UCSD-AML1 (cell line): ENCODE measurements around the gene FRK.
"Not testable (repeated sequence)": the region's sequence is repeated elsewhere in the genome, so short reads cannot be mapped to it uniquely, and the experiment has no call there.

Source experiments
- DNase-seq: peaks from one replicate; lab custom pipeline; 2025; ENCODE audit not compliant: unreplicated experiment; lab: John Stamatoyannopoulos, UW

FRK gene

DNA sequence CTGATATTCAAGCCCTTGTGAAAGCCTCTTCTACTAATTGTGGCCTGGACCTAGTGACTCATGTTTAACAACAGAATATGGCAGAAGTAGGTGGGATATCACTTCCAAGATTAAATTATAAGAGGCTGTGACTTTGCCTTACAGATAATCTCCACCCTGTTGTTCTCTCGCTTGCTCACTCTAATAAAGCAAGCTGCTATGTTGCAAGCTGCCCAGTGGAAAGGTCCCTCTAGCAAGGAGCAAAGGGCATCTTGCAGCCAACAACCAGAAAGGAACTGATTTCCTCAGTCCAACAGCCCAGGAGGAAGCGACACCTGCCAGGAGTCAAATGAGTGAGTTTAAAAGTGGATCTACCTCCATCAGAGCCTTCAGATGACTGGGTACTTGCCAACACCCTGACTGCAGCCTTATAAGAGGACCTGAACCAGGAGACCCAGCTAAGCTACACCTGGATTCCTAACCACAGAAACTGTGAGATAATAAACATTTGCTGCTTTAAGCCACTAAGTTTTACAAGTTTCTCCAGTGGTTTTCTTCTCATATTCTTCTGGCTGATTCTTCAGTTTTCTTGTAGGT, 112.6 kb downstream of the FRK start:
- DNase-seq, result no peak

DNA sequence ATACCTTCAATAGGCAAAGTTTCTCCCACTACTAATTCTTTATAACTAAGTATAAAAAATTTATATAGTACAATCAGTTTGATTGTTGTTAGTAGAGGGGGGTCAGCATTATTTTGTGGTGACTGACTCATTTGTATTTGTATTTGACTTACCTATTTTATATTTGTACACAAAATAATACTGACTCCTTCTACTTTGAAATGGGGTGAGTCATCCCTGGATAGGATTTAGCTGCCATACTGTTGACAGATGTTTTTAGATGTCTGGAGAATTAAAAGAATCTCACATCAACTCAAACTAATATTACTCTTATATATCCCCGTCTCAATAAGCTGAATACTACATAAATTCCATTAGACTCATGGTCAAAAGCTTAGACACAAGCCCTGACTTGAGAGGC, 114.9 kb downstream of the FRK start:
- DNase-seq, result no peak

DNA sequence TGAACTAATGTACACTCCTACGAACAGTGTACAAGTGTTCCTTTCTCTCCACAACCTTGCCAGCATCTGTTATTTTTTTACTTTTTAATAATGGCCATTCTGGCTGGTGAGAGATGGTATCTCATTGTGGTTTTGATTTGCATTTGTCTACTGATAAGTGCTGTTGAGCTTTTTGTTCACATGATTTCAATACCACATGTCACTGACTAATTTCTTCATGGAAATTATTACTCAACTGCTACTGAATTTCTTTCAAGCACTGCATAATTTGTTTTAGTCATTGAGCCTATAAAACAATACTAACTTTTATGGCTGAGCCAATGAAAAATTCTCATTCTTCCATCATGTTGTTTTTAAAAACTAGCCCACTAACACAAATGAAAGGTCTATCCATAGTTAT, 115.4 kb downstream of the FRK start:
- no peak for DNase-seq

DNA sequence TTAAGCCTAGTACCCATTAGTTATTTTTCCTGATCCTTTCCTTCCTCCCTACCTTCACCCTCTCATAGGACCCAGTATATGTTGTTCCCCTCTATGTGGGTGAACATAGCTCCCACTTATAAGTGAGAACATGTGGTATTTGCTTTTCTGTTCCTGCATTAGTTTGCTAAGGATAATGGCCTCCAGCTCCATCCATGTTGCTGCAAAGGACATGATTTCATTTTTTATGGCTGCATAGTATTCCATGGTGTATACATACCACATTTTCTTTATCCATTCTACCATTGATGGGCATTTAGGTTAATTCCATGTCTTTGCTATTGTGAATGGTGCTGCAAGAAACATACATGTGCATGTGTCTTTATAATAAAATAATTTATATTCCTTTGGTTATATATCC, 115.9 kb downstream of the FRK start:
- DNase-seq, result not testable (repeated sequence)

DNA sequence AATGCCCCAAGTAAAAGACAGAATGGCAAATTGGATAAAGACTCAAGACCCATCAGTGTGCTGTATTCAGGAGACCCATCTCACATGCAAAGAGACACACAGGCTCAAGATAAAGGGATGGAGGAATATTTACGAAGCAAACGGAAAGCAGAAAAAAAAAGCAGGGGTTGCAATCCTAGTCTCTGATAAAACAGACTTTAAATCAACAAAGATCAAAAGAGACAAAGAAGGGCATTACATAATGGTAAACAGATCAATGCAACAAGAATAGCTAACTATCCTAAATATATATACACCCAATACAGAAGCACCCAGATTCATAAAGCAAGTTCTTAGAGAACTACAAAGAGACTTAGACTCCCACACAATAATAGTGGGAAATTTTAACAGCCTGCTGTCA, 123.2 kb downstream of the FRK start:
- not testable (repeated sequence) for DNase-seq

DNA sequence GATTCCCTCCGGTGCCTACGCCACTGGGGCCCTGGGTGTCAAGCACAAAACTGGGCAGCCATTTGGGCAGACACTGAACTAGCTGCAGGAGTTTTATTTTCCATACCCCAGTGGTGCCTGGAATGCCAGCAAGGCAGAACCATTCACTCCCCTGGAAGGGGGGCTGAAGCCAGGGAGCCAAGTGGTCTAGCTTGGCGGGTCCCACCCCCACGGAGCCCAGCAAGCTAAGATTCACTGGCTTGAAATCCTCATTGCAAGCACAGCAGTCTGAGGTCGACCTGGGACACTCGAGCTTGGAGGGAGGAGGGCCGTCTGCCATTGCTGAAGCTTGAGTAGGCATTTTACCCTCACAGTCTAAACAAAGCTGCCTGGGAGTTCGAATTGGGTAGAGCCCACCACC, 125.3 kb downstream of the FRK start:
- DNase-seq, result no peak

DNA sequence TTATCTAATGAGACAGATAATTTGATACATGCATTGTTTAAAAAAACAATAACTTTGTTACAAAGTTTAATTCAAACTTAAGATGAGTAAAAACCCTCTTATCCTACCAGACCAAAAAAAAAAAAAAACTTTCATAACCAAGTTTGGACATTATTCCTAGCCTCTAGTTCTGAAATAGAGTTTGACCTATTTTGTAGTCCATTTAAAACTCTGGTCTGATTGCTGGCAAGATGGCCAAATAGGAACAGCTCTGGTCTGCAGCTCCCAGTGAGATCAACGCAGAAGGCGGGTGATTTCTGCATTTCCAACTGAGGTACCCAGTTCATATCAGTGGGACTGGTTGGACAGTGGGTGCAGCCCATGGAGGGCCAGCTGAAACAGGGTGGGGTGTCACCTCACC, 125.9 kb downstream of the FRK start:
- no peak for DNase-seq

DNA sequence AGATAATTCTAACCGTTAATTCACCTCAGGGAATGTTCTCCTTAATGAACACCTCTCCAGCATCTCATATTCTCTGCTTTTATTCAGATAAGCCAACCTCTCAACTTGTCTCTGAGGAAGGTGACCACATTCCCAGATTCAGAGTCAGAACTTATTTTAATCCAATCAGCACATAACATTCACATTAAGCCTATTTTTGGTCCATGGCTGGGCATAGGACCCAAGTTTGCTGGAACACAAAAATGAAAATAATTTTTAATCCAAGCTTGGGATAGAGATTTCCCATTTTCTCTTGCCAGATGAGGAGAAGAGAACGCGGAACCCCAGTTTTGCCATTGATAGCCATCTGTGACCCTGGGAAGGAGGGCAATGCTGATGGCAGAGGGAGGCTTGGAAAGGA, 126.5 kb downstream of the FRK start:
- no peak for DNase-seq

DNA sequence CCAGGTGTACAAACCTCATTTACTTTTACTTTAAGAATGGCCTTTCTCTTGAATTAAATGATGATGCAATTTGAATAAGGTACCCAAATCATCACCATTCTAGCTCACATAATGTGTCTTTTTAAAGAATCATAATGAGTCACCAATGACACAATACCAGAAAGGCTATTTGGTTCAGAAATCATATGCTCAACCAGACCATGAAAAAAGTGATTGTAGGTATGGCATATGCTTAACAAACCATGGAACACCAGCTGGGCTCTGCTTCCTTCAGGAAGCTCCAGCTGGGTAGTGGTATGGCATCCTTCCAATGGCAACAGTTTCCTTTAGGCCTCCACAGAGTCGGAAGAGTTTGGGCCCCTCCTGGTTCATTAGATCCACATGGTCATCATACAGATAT, 128.2 kb downstream of the FRK start:
- DNase-seq, result no peak

DNA sequence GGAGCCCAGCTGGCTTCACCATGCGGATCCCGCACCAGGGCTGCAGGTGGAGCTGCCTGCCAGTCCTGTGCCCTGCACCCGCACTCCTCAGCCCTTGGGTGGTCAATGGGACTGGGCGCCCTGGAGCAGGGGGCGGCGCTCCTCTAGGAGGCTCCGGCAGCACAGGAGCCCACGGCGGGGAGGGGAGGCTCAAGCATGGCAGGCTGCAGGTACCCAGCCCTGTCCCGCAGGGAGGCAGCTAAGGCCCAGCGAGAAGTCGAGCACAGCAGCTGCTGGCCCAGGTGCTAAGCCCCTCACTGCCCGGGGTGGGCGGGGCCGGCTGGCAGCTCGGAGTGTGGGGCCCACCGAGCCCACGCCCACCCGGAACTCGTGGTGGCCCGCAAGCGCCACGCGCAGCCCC, 132.7 kb downstream of the FRK start:
- not testable (repeated sequence) for DNase-seq

DNA sequence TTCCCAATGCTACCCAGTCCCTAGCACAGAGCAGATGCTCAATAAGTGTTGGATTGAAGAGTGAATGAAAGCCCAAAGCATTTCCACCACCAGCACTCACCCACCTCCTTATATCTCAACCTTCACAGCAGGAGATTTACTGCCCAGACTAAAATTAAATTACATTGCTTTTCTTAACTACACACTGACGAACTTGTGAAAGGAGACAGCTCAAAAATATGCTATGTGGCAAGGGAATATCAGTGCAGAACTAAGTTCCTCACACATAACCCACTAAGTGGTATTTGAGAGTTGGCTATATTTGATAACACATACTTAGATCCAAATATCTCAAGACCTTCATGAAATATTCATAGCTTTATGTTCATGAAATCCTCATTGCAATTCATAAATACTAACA, 137.7 kb downstream of the FRK start:
- no peak for DNase-seq

DNA sequence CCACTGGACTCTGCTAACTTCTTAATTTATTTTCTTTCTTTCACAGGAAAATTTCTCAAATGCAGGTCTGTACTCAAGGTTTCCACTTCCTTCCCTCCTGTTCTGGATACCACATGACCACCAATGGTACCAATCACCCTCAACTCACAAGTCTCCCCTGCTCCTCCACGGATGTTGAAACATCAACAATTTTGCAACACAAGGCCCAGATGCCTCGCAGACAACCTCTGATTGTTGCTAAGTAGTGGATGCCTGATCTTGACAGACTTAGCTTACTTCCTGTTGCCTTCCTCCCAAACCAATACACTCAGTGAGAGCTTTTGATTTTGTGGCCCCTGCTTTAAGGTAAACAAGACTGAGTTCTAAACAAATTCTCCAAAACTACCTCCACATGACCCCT, 146.6 kb downstream of the FRK start:
- no peak for DNase-seq

DNA sequence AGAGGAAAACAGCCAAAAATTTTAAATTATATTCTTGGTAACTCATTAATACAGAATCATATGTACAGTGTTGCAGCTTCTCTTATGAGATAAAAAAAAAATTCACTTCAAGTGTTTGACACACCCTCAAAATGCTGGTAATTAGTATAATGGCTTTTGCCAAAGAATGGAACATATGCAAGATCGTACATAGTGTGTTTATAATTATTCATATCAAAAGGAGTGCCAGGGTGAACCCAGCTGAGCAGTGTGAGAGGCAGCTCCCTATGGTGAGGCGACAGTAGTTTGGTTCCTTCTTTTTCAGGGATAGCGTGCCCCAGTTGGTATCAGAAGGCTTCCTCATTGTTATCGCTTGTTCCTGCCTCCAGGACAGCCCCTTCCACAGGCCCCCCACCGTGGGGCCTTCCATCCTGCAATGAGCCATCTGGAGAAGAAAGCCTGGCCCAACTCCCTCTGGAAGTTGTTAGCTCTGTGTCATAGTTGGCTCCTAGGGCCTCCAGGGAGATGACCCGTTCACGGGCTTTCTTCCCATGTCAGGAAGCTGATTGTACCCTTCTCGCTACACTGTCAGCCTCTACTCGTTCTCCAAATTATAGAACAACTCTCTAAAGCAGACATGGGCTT, 150.7 kb downstream of the FRK start:
- DNase-seq, result no peak

DNA sequence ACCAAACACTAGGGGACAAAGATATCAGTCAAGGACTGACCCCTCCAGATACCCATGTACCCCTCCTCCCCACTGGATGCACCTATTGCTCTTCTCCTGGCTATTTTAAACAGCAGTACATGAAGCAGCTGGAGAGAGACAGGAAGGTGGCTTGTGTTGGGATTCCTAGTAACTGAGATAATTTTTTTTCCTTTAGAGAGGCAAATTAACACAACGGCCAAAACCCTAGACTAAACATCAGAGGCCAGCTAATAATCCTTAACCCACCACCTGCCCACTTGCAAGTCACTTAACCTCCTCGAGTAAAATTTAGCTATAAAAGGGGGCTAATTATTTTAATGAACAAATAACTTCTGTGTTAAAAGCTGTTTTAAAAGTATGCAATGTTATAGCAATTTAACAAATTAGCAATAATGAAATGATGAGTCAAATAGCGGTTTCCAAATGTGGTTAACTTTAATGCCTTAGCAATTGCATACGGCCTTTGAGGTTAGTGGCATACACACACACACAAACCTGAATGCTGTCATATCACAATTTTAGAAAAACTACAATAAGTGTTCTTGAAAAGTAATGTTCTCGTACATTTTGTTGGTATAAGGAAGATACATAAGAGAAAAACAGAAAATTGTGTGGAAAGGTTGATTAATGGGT, 151.7 kb downstream of the FRK start:
- DNase-seq, result no peak

DNA sequence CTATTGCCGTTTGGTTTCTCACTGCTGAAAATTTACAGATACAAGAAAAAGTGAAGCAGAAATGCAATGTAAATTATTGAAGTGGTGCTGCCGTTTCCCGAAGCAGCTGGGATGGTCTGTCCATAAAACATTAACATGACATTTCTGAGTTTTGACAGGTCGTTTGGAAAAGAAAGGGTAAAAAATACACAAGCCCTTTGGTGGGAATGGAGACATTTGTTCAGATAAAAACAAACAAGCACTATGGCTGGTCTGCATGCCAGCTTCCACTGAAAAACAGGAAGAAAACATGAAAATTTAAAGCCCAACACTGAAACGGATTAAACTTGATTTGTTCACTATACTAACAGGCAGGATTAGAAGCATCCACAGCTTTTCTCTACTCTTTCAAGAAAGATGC, 155.2 kb downstream of the FRK start:
- DNase-seq, result no peak

DNA sequence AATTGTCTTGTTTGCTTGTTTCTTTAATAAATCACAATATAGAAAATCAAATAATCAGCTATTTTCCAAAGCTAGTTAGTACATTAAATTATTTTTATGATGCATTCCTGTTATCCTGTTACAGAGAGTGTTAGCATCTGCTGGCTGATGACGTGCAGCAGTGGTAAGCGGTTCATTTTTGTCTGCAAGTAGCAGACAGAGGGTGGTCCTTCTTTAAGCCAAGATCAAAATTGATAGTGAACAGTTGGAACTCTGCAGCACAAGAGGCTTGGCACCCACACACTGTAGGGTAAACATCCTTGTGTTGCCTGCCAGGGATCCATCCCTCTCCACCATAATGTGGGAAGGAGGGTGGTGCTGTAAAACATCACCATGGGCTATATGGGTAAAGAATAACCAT, 158.3 kb downstream of the FRK start:
- DNase-seq, result no peak

DNA sequence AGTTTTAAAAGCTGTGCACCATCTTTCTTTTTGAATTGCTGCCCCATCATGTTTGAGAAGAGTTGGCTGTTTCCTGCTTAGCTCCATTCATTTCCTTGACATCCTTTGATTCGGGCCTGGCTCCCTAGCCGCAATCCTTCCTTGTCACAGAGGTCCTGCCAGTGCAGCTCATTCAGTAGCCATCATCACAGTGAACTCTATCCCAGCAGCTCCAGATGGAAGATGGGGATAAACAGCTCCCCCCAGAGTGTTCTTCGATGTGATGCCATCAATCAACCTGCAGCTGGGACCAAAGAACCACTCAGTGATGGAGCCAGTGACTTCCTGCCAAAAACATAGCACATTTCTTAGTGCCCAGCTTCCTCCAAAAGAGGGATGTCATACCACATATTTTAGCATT, 158.8 kb downstream of the FRK start:
- no peak for DNase-seq

DNA sequence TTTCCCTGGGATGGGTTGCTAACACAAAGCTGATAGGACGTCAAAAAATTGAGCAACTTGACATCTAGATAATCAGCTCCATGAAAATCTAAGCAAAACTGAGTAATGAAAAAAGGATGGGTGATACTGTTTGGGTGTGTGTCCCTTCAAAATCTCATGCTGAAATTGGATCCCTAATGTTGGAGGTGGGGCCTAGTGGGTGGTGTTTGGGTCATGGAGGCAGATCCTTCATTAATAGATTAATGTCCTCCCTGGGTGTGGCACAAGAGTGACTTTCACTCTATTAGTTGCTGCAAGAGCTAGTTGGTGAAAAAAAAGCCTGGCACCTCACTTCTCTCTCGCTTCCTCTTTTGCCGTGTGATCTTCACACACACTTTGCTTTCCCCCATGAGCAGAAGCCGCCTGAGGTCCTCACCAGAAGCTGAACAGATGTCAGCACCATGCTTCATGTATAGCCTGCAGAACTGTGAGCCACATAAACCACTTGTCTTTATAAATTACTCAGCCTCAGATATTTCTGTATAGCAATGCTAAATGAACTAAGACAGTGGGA, 160.9 kb downstream of the FRK start:
- no peak for DNase-seq

DNA sequence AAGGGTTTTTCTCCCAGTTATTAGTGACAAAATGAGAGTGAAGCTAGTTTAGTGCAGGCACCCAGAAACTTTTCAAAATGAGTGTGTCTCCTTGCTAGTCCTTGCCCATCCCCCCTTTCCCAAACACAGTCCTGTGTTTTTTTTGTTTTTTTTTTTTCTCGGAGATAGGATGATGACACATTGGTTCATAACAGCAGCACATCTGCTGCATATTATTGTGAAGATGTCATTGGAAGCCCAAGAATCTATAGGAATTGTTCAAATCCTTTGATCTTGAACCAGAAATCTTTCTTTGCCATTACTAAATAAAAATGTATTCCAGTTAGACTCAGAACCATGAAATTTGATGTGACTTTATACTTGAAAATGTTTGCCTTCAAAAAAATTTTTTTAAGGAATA, 162.4 kb downstream of the FRK start:
- DNase-seq, result no peak

DNA sequence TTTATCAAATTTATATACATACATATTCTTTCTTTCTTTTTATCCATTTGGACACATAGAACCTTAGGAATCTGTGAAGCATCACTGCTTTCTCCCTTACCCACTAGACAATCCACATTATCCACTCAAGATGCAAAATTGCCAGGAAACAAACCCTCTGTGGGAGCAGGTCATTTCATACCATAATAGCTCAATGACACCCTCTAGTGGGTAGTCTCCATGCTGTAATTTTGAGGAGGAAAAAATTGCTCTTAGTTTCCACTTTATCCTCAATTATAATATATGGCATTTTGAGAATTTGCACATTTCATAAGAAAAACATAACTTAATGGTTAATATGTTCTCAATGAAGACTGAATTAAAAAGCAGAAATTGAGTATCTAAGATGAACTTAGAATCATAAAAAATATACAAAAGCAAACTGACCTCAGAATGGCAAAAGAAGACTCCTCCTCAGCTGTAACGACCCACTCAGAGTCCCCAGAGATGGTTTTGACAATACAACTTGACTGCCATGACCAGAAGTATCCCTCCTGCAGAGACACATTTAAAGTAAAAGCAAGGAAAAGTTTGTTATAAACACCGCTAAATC, 164.1 kb downstream of the FRK start:
- DNase-seq, result no peak

DNA sequence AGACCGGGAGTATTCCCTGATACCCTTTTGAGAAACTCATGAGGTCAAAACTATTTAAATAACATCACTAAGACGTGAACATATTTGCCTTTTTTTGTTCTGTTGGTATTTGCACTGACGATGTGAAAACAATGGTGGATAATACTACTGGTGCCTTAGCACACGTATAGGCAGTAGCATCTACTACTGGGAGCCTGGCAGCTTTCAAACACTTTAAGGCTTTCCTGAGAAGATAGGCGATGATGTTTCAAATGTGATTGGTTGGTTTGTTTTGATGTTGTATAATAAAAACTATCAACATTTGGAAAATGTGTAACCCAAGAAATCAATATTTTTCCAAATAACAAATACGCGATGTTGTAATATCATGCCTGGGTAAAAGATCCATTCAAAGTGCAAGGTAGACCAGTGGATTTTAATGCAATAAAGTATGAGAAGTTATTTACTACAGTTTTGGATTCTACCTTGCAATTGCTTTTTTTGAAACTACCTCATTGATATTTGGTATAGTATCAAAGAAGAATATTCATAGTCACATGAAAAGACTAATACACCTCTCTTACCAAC, 166.2 kb downstream of the FRK start:
- DNase-seq, result no peak

DNA sequence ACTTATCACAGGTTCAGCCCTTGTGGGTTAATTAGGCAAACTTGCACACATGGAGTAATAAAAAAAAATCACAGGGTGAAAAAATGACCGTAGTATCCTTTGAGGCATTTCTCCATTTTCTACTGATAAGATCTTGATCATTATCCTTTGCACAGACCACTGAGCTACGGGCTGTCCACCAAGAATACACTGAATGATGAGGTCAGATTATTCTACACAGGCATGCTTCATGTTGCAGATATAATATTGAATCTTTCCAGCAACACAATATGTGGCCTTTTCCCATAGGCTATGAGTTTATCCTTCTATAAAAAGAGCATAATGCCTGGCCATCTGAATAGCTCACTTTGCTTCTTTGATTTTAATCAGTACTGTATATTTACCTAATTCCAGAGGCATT, 168.9 kb downstream of the FRK start:
- no peak for DNase-seq
